ENCODE data around the gene RGL1. TPM values are rescaled to one million over a fixed set of nuclear protein-coding genes. Genes with fewer than 3 reads are reported as not detected.

Gene RGL1
- polyA plus RNA-seq, 1 donor, result 21.6 TPM

DNA sequence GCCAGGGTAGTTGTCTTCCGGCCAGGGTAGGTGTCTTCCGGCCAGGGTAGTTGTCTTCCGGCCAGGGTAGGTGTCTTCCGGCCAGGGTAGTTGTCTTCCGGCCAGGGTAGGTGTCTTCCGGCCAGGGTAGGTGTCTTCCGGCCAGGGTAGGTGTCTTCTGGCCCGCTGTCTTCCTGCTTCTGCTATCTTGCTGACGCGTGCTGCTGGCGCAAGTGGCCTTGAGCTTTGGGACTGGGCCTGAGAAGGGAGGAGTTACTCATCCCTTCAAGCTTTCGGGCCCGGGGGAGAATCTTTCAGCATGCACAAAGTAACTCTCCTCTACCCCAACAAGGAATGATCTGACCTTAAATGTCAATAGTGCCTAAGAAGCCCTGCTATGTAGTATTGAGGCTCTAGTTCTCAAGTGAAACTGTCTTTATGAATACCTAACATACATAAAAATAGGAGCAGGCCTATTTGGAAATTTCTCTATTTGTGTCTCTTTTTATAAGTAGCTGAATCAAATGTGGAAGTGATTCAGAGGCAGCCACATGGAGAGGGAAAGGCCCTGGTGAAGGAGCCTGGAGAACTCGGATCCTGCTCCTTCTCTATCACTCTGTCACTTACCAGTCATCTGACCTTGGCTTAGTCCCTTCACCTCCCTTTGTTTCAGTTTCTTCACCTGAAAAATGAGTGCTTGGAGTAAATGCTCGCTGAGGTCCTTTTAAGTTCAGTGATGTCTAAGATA is 65.6 kb downstream of the RGL1 start:
- no peak for DNase-seq

GRCh38 chr1:183871142-183871541 is 66.2 kb downstream of the RGL1 start:
- no peak for DNase-seq

GRCh38 chr1:183871601-183872000 is 66.7 kb downstream of the RGL1 start:
- no peak for DNase-seq

- no peak for DNase-seq
Measured at GRCh38 chr1:183872403-183872802, 67.5 kb downstream of the RGL1 start.

- no peak for DNase-seq
Measured at GRCh38 chr1:183873642-183874041, 68.7 kb downstream of the RGL1 start.

DNA sequence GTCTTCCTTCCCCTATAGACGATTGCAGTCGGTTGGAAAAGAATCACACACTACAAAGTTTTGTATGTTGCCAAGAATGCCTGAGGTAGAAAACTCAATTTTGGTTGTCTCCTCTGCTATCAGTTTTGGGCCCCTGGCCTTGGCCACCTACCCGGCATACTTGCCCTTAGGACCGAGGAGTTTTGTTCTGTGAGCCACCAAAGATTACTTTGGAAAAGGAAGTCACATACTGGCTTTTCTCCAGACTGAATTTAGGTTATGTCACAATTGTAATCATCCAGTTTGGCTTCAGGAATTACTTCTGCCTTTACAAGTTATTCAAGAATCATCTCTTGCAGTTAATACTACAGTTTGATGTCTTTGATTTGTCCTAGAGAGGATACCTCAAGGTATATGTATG is 71.4 kb downstream of the RGL1 start:
- DNase-seq, result no peak

- DNase-seq, result no peak
Measured at GRCh38 chr1:183877053-183877720, 72.3 kb downstream of the RGL1 start.

- DNase-seq, result no peak
Measured at GRCh38 chr1:183879494-183879893, 74.6 kb downstream of the RGL1 start.

DNA sequence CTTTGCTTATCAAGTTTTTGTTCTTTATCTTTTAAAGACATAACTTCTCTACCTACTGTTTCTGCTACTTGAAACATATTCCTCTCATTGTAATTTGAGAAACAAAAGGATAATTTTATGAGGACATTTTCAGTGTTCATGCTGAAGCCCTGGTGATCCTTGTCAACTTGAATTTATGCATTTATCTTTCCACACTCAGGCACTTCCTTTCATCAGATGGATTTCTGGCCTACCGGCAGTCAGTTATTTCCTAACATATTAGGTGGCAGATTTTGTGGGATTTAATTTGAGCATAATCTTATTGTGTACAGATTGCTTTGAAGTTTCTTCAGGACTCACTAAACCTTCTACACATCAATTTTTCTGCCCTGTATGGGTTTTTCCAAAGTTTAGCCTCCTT is 75.0 kb downstream of the RGL1 start:
- no peak for DNase-seq

GRCh38 chr1:183880531-183881243 is 75.8 kb downstream of the RGL1 start:
- no peak for DNase-seq

DNA sequence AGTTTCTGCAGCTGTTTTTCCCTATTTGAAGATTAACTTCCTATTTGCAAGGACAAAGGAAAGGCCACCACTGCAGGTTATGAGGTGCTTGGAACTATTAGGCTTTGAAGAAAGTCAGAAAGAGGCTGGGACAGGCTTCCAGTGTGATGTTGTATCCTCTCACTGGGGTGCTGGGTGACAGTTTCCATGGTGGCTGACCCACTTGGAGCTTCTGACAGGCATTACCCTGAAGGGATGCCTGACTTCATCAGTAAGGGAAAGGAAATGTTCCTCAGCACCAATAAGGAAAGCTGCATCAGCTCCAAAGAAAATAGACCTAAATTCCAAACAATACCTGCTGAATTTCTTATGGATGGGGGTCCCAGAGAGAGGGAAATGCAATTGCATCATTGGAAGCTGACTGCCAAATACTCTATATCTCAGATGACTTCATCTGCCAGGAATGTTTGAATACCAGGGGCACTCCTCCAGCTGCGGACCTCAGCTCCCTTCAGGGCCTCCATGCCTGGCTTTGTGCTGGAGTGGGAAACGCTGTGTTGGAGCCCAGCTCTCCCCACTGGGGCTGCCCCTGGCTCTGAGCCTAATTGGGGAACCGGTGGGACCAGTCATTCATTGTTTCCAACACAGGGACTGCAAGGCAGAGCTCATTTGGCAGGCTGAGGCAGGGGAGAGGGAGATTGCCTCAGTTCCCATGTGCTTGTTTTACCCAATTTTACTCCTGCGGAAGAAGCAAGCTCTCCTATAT is 76.6 kb downstream of the RGL1 start:
- no peak for DNase-seq

DNA sequence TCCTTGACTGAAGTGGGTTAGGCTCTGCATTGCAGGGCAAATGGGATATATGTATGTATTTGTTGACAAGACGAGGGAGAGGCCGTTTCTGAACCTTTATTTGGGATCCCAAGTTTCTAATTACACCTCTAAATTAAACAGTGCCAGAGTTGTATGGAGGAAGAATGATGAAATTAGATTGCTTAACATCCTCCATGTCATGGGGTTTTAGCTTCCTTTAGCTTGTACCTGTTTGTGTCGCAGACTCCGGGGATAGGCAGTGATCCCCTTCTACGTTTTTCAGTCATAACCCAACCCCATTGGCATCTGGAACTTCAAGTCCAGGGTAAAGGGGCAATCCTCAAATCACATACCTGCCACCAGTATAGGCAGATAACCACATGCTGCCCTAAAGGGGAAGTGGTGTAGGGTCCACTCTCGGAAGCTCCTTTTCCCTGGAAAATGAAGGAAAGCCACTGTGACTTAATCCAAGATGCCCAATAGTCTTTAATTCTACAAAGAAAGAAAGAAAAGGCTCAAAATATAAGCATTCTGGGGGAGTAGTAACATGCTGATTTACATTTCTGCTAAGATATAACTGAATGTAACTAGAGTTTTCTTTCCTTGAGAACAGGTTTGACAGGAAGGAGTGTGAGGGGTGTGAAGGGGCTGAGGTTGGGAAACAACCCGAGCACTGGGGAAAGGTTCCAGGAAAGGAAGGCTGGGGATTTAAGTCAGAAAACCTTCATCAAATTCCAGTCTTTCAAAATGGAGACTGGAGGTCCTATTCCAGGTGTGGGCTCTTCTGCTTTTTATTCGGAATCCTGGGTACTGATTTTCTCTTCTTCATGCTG is 77.6 kb downstream of the RGL1 start:
- DNase-seq, result no peak

DNA sequence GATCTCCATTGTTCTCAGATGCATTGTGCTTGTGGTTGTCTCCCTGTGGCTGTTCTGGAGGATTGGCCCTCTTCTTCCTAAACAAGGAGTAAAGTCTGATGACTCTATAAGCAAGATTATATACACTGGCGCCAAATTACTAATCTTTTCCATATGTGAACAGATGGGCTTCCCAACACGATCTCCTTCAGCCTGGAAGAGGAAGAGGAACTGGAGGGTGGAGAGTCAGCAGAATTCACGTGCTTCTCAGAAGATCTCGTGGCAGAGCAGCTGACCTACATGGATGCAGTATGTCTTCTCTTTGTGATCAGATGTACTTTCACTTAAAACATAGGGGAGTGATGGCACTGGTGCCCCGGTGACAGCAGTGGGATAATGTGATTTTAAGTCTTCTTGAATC is 78.7 kb downstream of the RGL1 start:
- no peak for DNase-seq

GRCh38 chr1:183884526-183884925 is 79.6 kb downstream of the RGL1 start:
- no peak for DNase-seq

- DNase-seq, result no peak
Measured at GRCh38 chr1:183885142-183885735, 80.3 kb downstream of the RGL1 start.

DNA sequence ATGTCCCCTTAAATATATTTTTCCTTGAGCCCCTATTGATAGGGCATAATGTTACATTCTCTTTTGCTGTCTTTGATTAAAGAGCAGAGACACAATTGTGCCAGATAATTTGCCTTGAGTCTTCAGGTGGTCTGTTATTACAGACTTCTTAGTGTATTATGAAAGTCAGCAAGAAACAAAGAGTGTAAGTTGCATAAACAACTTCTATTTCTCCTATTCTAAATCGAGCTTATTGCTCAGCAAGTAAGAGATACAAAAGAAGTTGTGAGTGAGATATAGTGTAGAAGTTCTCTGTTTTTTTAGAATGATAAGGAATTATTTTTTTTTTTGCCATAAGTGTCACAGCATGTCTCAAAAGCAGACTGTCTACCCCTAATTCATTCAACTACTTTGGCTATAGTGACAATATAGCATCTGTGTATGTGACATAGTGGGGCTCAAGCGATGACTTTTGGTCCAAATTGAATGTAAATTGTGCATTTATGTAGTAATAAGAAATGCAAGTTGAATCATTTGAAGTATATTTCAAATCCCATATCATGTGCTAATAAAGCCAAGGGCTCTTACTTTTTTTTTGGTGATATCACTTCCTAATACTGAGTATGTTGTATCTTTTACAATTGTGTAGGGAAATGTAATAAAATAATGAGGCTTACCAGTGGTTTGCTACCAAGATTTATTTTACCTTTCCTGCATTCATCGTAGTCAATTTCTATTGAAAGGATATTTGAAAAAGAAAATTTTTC is 81.3 kb downstream of the RGL1 start:
- DNase-seq, result no peak

DNA sequence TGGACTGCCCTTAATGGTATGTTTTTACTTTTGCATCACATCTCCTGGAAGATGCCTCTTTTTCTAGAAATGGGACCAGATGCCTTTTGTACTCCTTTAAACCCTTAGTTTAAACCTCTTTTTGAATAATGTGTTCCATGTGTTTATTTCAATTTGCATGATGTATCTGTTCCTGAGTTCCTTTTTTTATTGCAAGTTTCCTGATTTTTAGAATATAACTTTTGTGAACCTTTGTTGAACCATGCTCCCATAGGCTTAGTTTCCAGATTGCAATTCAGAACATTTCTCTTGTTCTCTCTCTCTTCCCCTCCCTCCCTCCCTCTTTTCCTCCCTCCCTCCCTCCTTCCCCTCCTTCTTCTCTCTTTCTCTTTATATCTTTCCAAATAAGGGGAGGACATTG is 81.9 kb downstream of the RGL1 start:
- DNase-seq, result no peak

- DNase-seq, result no peak
Measured at GRCh38 chr1:183887826-183888819, 83.2 kb downstream of the RGL1 start.

- DNase-seq, result no peak
Measured at GRCh38 chr1:183889095-183889494, 84.2 kb downstream of the RGL1 start.
